Fibroblast of lung (primary cell): ENCODE measurements around the gene ATP11C.

Experiments used
- CTCF ChIP-seq, 2 donors: IDR thresholded peaks in 1 of 2; conservative IDR thresholded peaks in 1 of 2; 1 replicate in 1 of 2; 2 replicates in 1 of 2; pipeline ENCODE4 v1.5.1; 2011 to 2012; ENCODE audit warnings: low read length in 2 of 2, control low read depth in 1 of 2, inconsistent platforms in 1 of 2, low read depth in 1 of 2, mild to moderate bottlenecking in 1 of 2
- EZH2 ChIP-seq: IDR thresholded peaks from 2 replicates; pipeline ENCODE4 v1.5.1; 2012; ENCODE audit warnings: low read length, control low read depth, mild to moderate bottlenecking; ENCODE audit errors: missing control alignments

- TF ChIP-seq CTCF (conservative IDR thresholded peaks at IDR 0.05 in 1 of 2, IDR thresholded peaks at IDR 0.05 in 1 of 2; ENCODE audit: low read depth in 1 of 2, low read length in 2 of 2) = no peak
- TF ChIP-seq EZH2 = no peak
Measured at GRCh38 chrX:139909712-139910111, 23.1 kb downstream of the ATP11C start.
